HepG2 (cell line): ENCODE data around the gene MCMBP. TPM values are rescaled to one million over a fixed set of nuclear protein-coding genes. Genes with fewer than 3 reads are reported as not detected.
A peak's percentile ranks its signal among the peaks of the same experiment; 100 is the strongest.

ENCODE experiments used
- ETS1 ChIP-seq: sonication (generic); formaldehyde crosslinking; IDR thresholded peaks from 2 replicates; pipeline ENCODE4 v1.4.0; 2020; ENCODE audit warnings: missing genetic modification reagents
- HMGXB4 ChIP-seq, 2 experiments: sonication (generic) in 1 of 2; formaldehyde crosslinking in 1 of 2; IDR thresholded peaks; 2 replicates each; pipeline versions ENCODE4 v1.4.0 to v1.6.1; 2018 to 2020; ENCODE audit warnings: missing genetic modification reagents in 2 of 2, borderline replicate concordance in 1 of 2, low read depth in 1 of 2, mild to moderate bottlenecking in 1 of 2, missing biosample characterization in 1 of 2
- KDM5A ChIP-seq: fragments of 200-600 bp; sonication (generic); IDR thresholded peaks from 2 replicates; pipeline ENCODE4 v1.7.0; 2018; ENCODE audit warnings: antibody characterized with exemption, mild to moderate bottlenecking, low read length, borderline replicate concordance
- MAF1 ChIP-seq: sonication (generic); formaldehyde crosslinking; IDR thresholded peaks from 2 replicates; pipeline ENCODE4 v1.5.0; 2020; ENCODE audit warnings: missing genetic modification reagents, borderline replicate concordance
- RBAK ChIP-seq: sonication (generic); formaldehyde crosslinking; IDR thresholded peaks from 2 replicates; pipeline ENCODE4 v1.5.1; 2020; ENCODE audit warnings: mild to moderate bottlenecking, missing genetic modification reagents
- SAP130 ChIP-seq: IDR thresholded peaks from 2 replicates; pipeline ENCODE4 v1.6.1; 2016; ENCODE audit warnings: low read depth
- TEAD3 ChIP-seq: optimal IDR thresholded peaks from 2 replicates; pipeline ENCODE3; 2016; ENCODE audit warnings: borderline replicate concordance
- TOE1 ChIP-seq: sonication (generic); formaldehyde crosslinking; IDR thresholded peaks from 2 replicates; pipeline ENCODE4 v1.4.0; 2020; ENCODE audit warnings: mild to moderate bottlenecking, missing genetic modification reagents
- ZBTB39 ChIP-seq: sonication (generic); formaldehyde crosslinking; IDR thresholded peaks from 2 replicates; pipeline ENCODE4 v1.5.0; 2020; ENCODE audit warnings: missing genetic modification reagents
- ZMAT5 ChIP-seq: sonication (generic); formaldehyde crosslinking; IDR thresholded peaks from 2 replicates; pipeline ENCODE4 v1.5.0; 2020; ENCODE audit warnings: mild to moderate bottlenecking, low read depth, missing genetic modification reagents, borderline replicate concordance
- ZNF382 ChIP-seq: sonication (generic); formaldehyde crosslinking; IDR thresholded peaks from 2 replicates; pipeline ENCODE4 v1.5.0; 2020; ENCODE audit warnings: missing genetic modification reagents, mild to moderate bottlenecking, borderline replicate concordance
- ZSCAN12 ChIP-seq: sonication (generic); formaldehyde crosslinking; IDR thresholded peaks from 2 replicates; pipeline ENCODE4 v1.9.0; 2021; ENCODE audit warnings: mild to moderate bottlenecking, missing genetic modification reagents
- polyA plus RNA-seq, 8 experiments: library from polyadenylated mRNA; depleted of rRNA in 3 of 8; stranded (reverse) in 7 of 8; unstranded in 1 of 8; fragments of >200 nt; fragmentation: Illumina TruSeq in 4 of 8; extraction: Trizol in 4 of 8; gene quantifications; 2 replicates each; pipeline versions ENCODE4 v1.2.1 to v1.2.3, GENCODE V29; 2011 to 2016; ENCODE audit warnings: low read depth in 4 of 8, missing spikeins in 1 of 8, mixed read lengths in 1 of 8; ENCODE audit not compliant: insufficient read depth in 1 of 8
- total RNA-seq, 5 experiments: library from RNA; depleted of rRNA; stranded (reverse); fragments of >200 nt; fragmentation: Illumina TruSeq; extraction: Trizol; gene quantifications; 2 replicates each; pipeline ENCODE4 v1.2.3, GENCODE V29; 2016; ENCODE audit warnings: low read depth in 1 of 5
- TF ChIP-seq, protein P1 (sequence below): sonication (generic); formaldehyde crosslinking; IDR thresholded peaks from 2 replicates; pipeline ENCODE4 v1.5.1; 2020; ENCODE audit warnings: missing genetic modification reagents, mild to moderate bottlenecking, borderline replicate concordance
- TF ChIP-seq, protein P2 (sequence below): sonication (generic); formaldehyde crosslinking; IDR thresholded peaks from 2 replicates; pipeline ENCODE4 v1.4.0; 2020; ENCODE audit warnings: mild to moderate bottlenecking, missing genetic modification reagents

MCMBP gene
- total and polyA plus RNA-seq, 2 of the 13 experiments (the other 11 are each of a cell fraction or from before 2014, with no cell fraction given), result 35.7 to 62.4 TPM

DNA sequence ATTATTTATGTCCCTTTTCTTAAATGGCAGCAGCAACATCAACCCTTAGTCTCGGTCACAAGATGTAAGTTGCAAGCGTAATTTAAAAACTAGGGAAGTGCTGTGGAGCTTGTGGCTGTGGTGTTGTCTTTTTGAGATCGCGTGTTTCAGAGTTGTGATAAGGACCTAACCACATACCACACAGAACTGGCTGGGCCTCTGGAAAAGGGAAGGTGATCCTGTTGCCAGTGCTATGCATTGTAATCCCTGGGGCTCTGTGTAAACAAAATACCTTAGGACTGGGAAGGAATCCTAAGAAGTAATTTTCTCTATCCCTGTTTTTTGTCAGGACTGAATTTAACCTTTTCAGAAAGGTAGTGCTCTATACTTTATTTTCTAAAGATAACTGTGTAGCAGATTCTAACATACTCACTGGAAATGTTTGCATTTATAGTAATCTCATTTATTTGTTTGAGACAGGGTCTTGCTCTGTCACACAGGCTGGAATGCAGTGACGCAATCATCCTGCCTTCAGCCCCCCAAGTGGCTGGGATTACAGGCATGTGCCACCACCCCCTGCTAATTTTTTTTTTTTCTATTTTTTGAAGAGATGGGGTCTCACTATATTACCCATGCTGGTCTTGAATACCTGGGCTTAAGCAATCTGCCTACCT lies 86.4 kb downstream of the MCMBP start (continued):
- TF ChIP-seq, protein P1, sequence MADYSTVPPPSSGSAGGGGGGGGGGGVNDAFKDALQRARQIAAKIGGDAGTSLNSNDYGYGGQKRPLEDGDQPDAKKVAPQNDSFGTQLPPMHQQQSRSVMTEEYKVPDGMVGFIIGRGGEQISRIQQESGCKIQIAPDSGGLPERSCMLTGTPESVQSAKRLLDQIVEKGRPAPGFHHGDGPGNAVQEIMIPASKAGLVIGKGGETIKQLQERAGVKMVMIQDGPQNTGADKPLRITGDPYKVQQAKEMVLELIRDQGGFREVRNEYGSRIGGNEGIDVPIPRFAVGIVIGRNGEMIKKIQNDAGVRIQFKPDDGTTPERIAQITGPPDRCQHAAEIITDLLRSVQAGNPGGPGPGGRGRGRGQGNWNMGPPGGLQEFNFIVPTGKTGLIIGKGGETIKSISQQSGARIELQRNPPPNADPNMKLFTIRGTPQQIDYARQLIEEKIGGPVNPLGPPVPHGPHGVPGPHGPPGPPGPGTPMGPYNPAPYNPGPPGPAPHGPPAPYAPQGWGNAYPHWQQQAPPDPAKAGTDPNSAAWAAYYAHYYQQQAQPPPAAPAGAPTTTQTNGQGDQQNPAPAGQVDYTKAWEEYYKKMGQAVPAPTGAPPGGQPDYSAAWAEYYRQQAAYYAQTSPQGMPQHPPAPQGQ (CRISPR knock-in tag), result no peak
- no peak for TF ChIP-seq ZNF382 (CRISPR knock-in tag)
- no peak for TF ChIP-seq ETS1 (CRISPR knock-in tag)
- no peak for TF ChIP-seq TOE1 (CRISPR knock-in tag)
- TF ChIP-seq, protein P2, sequence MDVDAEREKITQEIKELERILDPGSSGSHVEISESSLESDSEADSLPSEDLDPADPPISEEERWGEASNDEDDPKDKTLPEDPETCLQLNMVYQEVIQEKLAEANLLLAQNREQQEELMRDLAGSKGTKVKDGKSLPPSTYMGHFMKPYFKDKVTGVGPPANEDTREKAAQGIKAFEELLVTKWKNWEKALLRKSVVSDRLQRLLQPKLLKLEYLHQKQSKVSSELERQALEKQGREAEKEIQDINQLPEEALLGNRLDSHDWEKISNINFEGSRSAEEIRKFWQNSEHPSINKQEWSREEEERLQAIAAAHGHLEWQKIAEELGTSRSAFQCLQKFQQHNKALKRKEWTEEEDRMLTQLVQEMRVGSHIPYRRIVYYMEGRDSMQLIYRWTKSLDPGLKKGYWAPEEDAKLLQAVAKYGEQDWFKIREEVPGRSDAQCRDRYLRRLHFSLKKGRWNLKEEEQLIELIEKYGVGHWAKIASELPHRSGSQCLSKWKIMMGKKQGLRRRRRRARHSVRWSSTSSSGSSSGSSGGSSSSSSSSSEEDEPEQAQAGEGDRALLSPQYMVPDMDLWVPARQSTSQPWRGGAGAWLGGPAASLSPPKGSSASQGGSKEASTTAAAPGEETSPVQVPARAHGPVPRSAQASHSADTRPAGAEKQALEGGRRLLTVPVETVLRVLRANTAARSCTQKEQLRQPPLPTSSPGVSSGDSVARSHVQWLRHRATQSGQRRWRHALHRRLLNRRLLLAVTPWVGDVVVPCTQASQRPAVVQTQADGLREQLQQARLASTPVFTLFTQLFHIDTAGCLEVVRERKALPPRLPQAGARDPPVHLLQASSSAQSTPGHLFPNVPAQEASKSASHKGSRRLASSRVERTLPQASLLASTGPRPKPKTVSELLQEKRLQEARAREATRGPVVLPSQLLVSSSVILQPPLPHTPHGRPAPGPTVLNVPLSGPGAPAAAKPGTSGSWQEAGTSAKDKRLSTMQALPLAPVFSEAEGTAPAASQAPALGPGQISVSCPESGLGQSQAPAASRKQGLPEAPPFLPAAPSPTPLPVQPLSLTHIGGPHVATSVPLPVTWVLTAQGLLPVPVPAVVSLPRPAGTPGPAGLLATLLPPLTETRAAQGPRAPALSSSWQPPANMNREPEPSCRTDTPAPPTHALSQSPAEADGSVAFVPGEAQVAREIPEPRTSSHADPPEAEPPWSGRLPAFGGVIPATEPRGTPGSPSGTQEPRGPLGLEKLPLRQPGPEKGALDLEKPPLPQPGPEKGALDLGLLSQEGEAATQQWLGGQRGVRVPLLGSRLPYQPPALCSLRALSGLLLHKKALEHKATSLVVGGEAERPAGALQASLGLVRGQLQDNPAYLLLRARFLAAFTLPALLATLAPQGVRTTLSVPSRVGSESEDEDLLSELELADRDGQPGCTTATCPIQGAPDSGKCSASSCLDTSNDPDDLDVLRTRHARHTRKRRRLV (CRISPR knock-in tag), result no peak
- TF ChIP-seq SAP130, result peak; percentile 60
- no peak for TF ChIP-seq HMGXB4 (CRISPR knock-in tag; IDR thresholded peaks at IDR 0.05; ENCODE audit: borderline replicate concordance in 1 of 2, low read depth in 1 of 2)
- no peak for TF ChIP-seq RBAK
- TF ChIP-seq ZSCAN12, result no peak
- no peak for TF ChIP-seq ZBTB39 (CRISPR knock-in tag)
- TF ChIP-seq KDM5A, result no peak
- TF ChIP-seq TEAD3, result peak; percentile 77
- no peak for TF ChIP-seq MAF1 (CRISPR knock-in tag)
- TF ChIP-seq ZMAT5, result no peak
